ENCODE results near the gene APIP.
"Not testable (repeated sequence)": the region's sequence is repeated elsewhere in the genome, so short reads cannot be mapped to it uniquely, and the experiment has no call there.

Gene APIP

GRCh38 chr11:34929794-34930763, 13.9 kb upstream of the APIP start:
- peaks cover 26% of the 10 kb centered on the region for H3K4me1 Mint-ChIP-seq
- H3K9me3 Mint-ChIP-seq, result no peaks in the 10 kb centered on the region
- ATAC-seq (no peak), DNase-seq (no peak)
- H3K4me3 Mint-ChIP-seq, result no peak overlapping the region
- H3K27ac Mint-ChIP-seq, result no peak overlapping the region
- no peaks in the 10 kb centered on the region for H3K27me3 Mint-ChIP-seq

- Mint-ChIP-seq H3K4me3 (no peak overlapping the region), H3K9me3 (no peaks in the 10 kb centered on the region), H3K27ac (no peak overlapping the region), H3K27me3 (no peaks in the 10 kb centered on the region), H3K4me1 (peaks cover 26% of the 10 kb centered on the region)
- no peak for DNase-seq
- ATAC-seq, result no peak
Observed at GRCh38 chr11:34928960-34929680, 12.9 kb upstream of the APIP start.

GRCh38 chr11:34928268-34928959, 12.2 kb upstream of the APIP start:
- Mint-ChIP-seq H3K4me1 (peaks cover 26% of the 10 kb centered on the region), H3K4me3 (no peak overlapping the region), H3K9me3 (no peaks in the 10 kb centered on the region), H3K27ac (no peak overlapping the region), H3K27me3 (no peaks in the 10 kb centered on the region)
- ATAC-seq (no peak), DNase-seq (no peak)

GRCh38 chr11:34926831-34927132, 10.6 kb upstream of the APIP start:
- peaks cover 26% of the 10 kb centered on the region for H3K4me1 Mint-ChIP-seq
- H3K27me3 Mint-ChIP-seq, result no peaks in the 10 kb centered on the region
- H3K27ac Mint-ChIP-seq, result no peak overlapping the region
- no peak for ATAC-seq
- H3K9me3 Mint-ChIP-seq, result no peaks in the 10 kb centered on the region
- no peak for DNase-seq
- no peak overlapping the region for H3K4me3 Mint-ChIP-seq

GRCh38 chr11:34926101-34926830, 10.1 kb upstream of the APIP start:
- no peak for ATAC-seq
- H3K4me1 Mint-ChIP-seq, result peaks cover 26% of the 10 kb centered on the region
- H3K27me3 Mint-ChIP-seq, result no peaks in the 10 kb centered on the region
- DNase-seq, result peak in 1 of 2 donors; percentile 10
- H3K9me3 Mint-ChIP-seq, result no peaks in the 10 kb centered on the region
- H3K27ac Mint-ChIP-seq, result no peak overlapping the region
- no peak overlapping the region for H3K4me3 Mint-ChIP-seq

- no peak overlapping the region for H3K27ac Mint-ChIP-seq
- DNase-seq, result no peak
Observed at GRCh38 chr11:34924714-34925113, 8.5 kb upstream of the APIP start.

GRCh38 chr11:34921156-34921555, 5.0 kb upstream of the APIP start:
- H3K4me3 Mint-ChIP-seq, result no peak overlapping the region
- no peaks in the 10 kb centered on the region for H3K27me3 Mint-ChIP-seq
- no peak for DNase-seq
- peaks cover 27% of the 10 kb centered on the region for H3K4me1 Mint-ChIP-seq
- no peak for ATAC-seq
- H3K9me3 Mint-ChIP-seq, result no peaks in the 10 kb centered on the region
- H3K27ac Mint-ChIP-seq, result peak overlapping the region in 1 of 2 donors; percentile 1

More at GRCh38 chr11:34924714-34925113, 8.5 kb upstream of the APIP start:
- H3K9me3 Mint-ChIP-seq, result no peaks in the 10 kb centered on the region
- no peaks in the 10 kb centered on the region for H3K27me3 Mint-ChIP-seq
- no peak overlapping the region for H3K4me3 Mint-ChIP-seq
- ATAC-seq, result no peak
- peaks cover 22% of the 10 kb centered on the region for H3K4me1 Mint-ChIP-seq

- Mint-ChIP-seq H3K4me3 (peak overlapping the region; percentile 87 to 96), H3K27me3 (no peaks in the 10 kb centered on the region), H3K9me3 (peaks cover 0 to 5% of the 10 kb centered on the region in 2 donors), H3K4me1 (peaks cover 42% of the 10 kb centered on the region), H3K27ac (peak overlapping the region; percentile 95 to 99)
- ATAC-seq (no peak), DNase-seq (no peak)
Observed at GRCh38 chr11:34916843-34917770, 928 bp upstream of the APIP start.

- Mint-ChIP-seq H3K9me3 (peaks cover 0 to 5% of the 10 kb centered on the region in 2 donors), H3K4me1 (peaks cover 42% of the 10 kb centered on the region), H3K27ac (peak overlapping the region; percentile 83 to 96), H3K27me3 (no peaks in the 10 kb centered on the region), H3K4me3 (peak overlapping the region; percentile 87 to 96)
- DNase-seq (no peak), ATAC-seq (peak; percentile 1)
Observed at GRCh38 chr11:34915136-34916014, 804 bp downstream of the APIP start.

- peaks cover 39% of the 10 kb centered on the region for H3K4me1 Mint-ChIP-seq
- not testable (repeated sequence) for ATAC-seq, H3K27ac Mint-ChIP-seq, H3K9me3 Mint-ChIP-seq, DNase-seq, H3K4me3 Mint-ChIP-seq, H3K27me3 Mint-ChIP-seq
Observed at GRCh38 chr11:34913556-34913955, 2.6 kb downstream of the APIP start.

- H3K9me3 Mint-ChIP-seq, result peaks cover 0 to 5% of the 10 kb centered on the region in 2 donors
- H3K4me3 Mint-ChIP-seq, result no peak overlapping the region
- ATAC-seq (no peak), DNase-seq (no peak)
- H3K4me1 Mint-ChIP-seq, result peaks cover 20% of the 10 kb centered on the region
- no peak overlapping the region for H3K27ac Mint-ChIP-seq
- no peaks in the 10 kb centered on the region for H3K27me3 Mint-ChIP-seq
Observed at GRCh38 chr11:34911676-34912075, 4.5 kb downstream of the APIP start.

GRCh38 chr11:34910817-34911216, 5.4 kb downstream of the APIP start:
- Mint-ChIP-seq H3K27me3 (no peaks in the 10 kb centered on the region), H3K9me3 (peaks cover 0 to 5% of the 10 kb centered on the region in 2 donors), H3K27ac (no peak overlapping the region), H3K4me1 (peaks cover 17% of the 10 kb centered on the region), H3K4me3 (no peak overlapping the region)
- ATAC-seq (no peak), DNase-seq (no peak)

GRCh38 chr11:34909955-34910354, 6.2 kb downstream of the APIP start:
- Mint-ChIP-seq H3K27me3 (no peaks in the 10 kb centered on the region), H3K27ac (no peak overlapping the region), H3K4me1 (peaks cover 11% of the 10 kb centered on the region), H3K4me3 (no peak overlapping the region), H3K9me3 (peaks cover 0 to 5% of the 10 kb centered on the region in 2 donors)
- DNase-seq, result no peak
- no peak for ATAC-seq
